ENCODE data around the gene CAPZB.
A peak's percentile ranks its signal among the peaks of the same experiment; 100 is the strongest.

The CAPZB gene

GRCh38 chr1:19390901-19391595, 94.3 kb downstream of the CAPZB start:
- peak; percentile 39 to 41 for DNase-seq (ENCODE audit: extremely low read depth in 1 of 2, low read depth in 1 of 2)

- DNase-seq (ENCODE audit: extremely low read depth in 1 of 2, low read depth in 1 of 2) = no peak
Measured at GRCh38 chr1:19390166-19390850, 95.0 kb downstream of the CAPZB start.

GRCh38 chr1:19388980-19389379, 96.4 kb downstream of the CAPZB start:
- DNase-seq (ENCODE audit: extremely low read depth in 1 of 2, low read depth in 1 of 2) = no peak

GRCh38 chr1:19387045-19387467, 98.3 kb downstream of the CAPZB start:
- no peak for DNase-seq (ENCODE audit: extremely low read depth in 1 of 2, low read depth in 1 of 2)

- DNase-seq (ENCODE audit: extremely low read depth in 1 of 2, low read depth in 1 of 2) = no peak
Measured at GRCh38 chr1:19385869-19386591, 99.3 kb downstream of the CAPZB start.

GRCh38 chr1:19385221-19385620, 100.1 kb downstream of the CAPZB start:
- DNase-seq (ENCODE audit: extremely low read depth in 1 of 2, low read depth in 1 of 2) = no peak

- DNase-seq (ENCODE audit: extremely low read depth in 1 of 2, low read depth in 1 of 2) = no peak
Measured at GRCh38 chr1:19384772-19385187, 100.6 kb downstream of the CAPZB start.

- DNase-seq (ENCODE audit: extremely low read depth in 1 of 2, low read depth in 1 of 2) = no peak
Measured at GRCh38 chr1:19384113-19384512, 101.2 kb downstream of the CAPZB start.

GRCh38 chr1:19382222-19382621, 103.1 kb downstream of the CAPZB start:
- DNase-seq (ENCODE audit: extremely low read depth in 1 of 2, low read depth in 1 of 2) = no peak

GRCh38 chr1:19381261-19381660, 104.1 kb downstream of the CAPZB start:
- no peak for DNase-seq (ENCODE audit: extremely low read depth in 1 of 2, low read depth in 1 of 2)

- DNase-seq (ENCODE audit: extremely low read depth in 1 of 2, low read depth in 1 of 2) = no peak
Measured at GRCh38 chr1:19377812-19378718, 107.3 kb downstream of the CAPZB start.

- DNase-seq (ENCODE audit: extremely low read depth in 1 of 2, low read depth in 1 of 2) = no peak
Measured at GRCh38 chr1:19376428-19377372, 108.6 kb downstream of the CAPZB start.

- no peak for DNase-seq (ENCODE audit: extremely low read depth in 1 of 2, low read depth in 1 of 2)
Measured at GRCh38 chr1:19375631-19376400, 109.5 kb downstream of the CAPZB start.

GRCh38 chr1:19374926-19375325, 110.4 kb downstream of the CAPZB start:
- DNase-seq (ENCODE audit: extremely low read depth in 1 of 2, low read depth in 1 of 2) = no peak

GRCh38 chr1:19374083-19374801, 111.1 kb downstream of the CAPZB start:
- DNase-seq (ENCODE audit: extremely low read depth in 1 of 2, low read depth in 1 of 2) = no peak

- no peak for DNase-seq (ENCODE audit: extremely low read depth in 1 of 2, low read depth in 1 of 2)
Measured at GRCh38 chr1:19373211-19374082, 111.9 kb downstream of the CAPZB start.

GRCh38 chr1:19372602-19373001, 112.7 kb downstream of the CAPZB start:
- DNase-seq (ENCODE audit: extremely low read depth in 1 of 2, low read depth in 1 of 2) = no peak
